SK-N-SH (cell line): ENCODE data around the gene ROBO3. TPM values are rescaled to one million over a fixed set of nuclear protein-coding genes. Genes with fewer than 3 reads are reported as not detected.

Experiments
- CHD2 ChIP-seq: fragments of 150-350 bp; IDR thresholded peaks from 2 replicates; pipeline ENCODE4 v1.6.1; 2018; ENCODE audit warnings: low read length; ENCODE audit not compliant: partially characterized antibody
- ELF1 ChIP-seq: IDR thresholded peaks from 2 replicates; pipeline ENCODE4 v1.4.0; 2012
- FOXM1 ChIP-seq: IDR thresholded peaks from 2 replicates; pipeline ENCODE4 v1.4.0; 2012; ENCODE audit warnings: low read depth, mild to moderate bottlenecking
- GABPA ChIP-seq: IDR thresholded peaks from 2 replicates; pipeline ENCODE4 v1.4.0; 2012; ENCODE audit warnings: low read depth, mild to moderate bottlenecking
- JUND ChIP-seq: IDR thresholded peaks from 2 replicates; pipeline ENCODE4 v1.4.0; 2012
- POLR2AphosphoS5 ChIP-seq: IDR thresholded peaks from 2 replicates; pipeline ENCODE4 v1.6.1; 2012; ENCODE audit warnings: low read depth, low read length
- TAF1 ChIP-seq: IDR thresholded peaks from 2 replicates; pipeline ENCODE4 v1.6.1; 2012; ENCODE audit warnings: low read depth, mild to moderate bottlenecking, low read length, moderate library complexity, borderline replicate concordance
- TCF12 ChIP-seq: IDR thresholded peaks from 2 replicates; pipeline ENCODE4 v1.4.0; 2012
- USF2 ChIP-seq: fragments of 150-350 bp; IDR thresholded peaks from 2 replicates; pipeline ENCODE4 v1.6.1; 2017; ENCODE audit warnings: antibody characterized with exemption, low read length, low read depth, borderline replicate concordance
- polyA plus RNA-seq, 3 experiments: library from polyadenylated mRNA; depleted of rRNA; stranded (reverse); fragments of >200 nt; gene quantifications; 2 replicates each; pipeline ENCODE4 v1.2.3, GENCODE V29; 2012
- TF ChIP-seq, protein P1 (sequence below): fragments of 200-600 bp; sonication (generic); IDR thresholded peaks from 2 replicates; pipeline ENCODE4 v1.6.1; 2017; ENCODE audit warnings: antibody characterized with exemption, mild to moderate bottlenecking, moderate library complexity
- TF ChIP-seq, protein P2 (sequence below): fragments of 150-350 bp; IDR thresholded peaks from 2 replicates; pipeline ENCODE4 v1.6.1; 2016; ENCODE audit warnings: mild to moderate bottlenecking, low read depth, low read length

Gene ROBO3
- polyA plus RNA-seq, 1 of the 3 experiments (the other 2 are of a cell fraction) = 59.8 TPM

DNA sequence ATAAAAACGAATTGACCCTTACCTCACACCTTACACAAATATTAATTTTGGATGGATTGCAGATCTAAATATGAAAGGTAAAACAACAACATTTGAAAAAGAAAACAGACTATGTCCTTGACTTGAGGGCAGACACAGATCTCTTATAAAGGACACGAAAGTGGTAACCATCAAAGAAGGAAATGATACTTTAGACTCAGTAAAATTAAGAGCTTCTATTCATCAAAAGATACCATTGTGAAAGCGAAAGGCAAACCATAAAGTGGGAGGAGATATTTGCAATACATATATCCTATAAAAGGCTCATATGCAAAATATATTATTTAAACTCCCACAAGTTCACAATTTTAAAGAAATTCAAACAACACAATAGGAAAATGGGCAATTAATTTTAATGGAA, 65.6 kb downstream of the ROBO3 start (continued):
- no peak for TF ChIP-seq USF2
- no peak for TF ChIP-seq CHD2
- TF ChIP-seq FOXM1 = no peak
- TF ChIP-seq, protein P1, sequence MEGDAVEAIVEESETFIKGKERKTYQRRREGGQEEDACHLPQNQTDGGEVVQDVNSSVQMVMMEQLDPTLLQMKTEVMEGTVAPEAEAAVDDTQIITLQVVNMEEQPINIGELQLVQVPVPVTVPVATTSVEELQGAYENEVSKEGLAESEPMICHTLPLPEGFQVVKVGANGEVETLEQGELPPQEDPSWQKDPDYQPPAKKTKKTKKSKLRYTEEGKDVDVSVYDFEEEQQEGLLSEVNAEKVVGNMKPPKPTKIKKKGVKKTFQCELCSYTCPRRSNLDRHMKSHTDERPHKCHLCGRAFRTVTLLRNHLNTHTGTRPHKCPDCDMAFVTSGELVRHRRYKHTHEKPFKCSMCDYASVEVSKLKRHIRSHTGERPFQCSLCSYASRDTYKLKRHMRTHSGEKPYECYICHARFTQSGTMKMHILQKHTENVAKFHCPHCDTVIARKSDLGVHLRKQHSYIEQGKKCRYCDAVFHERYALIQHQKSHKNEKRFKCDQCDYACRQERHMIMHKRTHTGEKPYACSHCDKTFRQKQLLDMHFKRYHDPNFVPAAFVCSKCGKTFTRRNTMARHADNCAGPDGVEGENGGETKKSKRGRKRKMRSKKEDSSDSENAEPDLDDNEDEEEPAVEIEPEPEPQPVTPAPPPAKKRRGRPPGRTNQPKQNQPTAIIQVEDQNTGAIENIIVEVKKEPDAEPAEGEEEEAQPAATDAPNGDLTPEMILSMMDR = no peak
- no peak for TF ChIP-seq POLR2AphosphoS5
- TF ChIP-seq, protein P2, sequence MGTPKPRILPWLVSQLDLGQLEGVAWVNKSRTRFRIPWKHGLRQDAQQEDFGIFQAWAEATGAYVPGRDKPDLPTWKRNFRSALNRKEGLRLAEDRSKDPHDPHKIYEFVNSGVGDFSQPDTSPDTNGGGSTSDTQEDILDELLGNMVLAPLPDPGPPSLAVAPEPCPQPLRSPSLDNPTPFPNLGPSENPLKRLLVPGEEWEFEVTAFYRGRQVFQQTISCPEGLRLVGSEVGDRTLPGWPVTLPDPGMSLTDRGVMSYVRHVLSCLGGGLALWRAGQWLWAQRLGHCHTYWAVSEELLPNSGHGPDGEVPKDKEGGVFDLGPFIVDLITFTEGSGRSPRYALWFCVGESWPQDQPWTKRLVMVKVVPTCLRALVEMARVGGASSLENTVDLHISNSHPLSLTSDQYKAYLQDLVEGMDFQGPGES = no peak
- TF ChIP-seq GABPA = no peak
- TF ChIP-seq ELF1 = no peak
- no peak for TF ChIP-seq JUND
- TF ChIP-seq TAF1 = no peak
- no peak for TF ChIP-seq TCF12

Other genes starting within 250 kb of the ROBO3 start
- 22.0 and 29.0 TPM in 2 replicates for gene TBRG1, start 242.6 kb upstream of the ROBO3 start, polyA plus RNA-seq (2012; rRNA removed)
- 27.9 and 47.0 TPM in 2 replicates for gene SIAE, start 191.7 kb upstream of the ROBO3 start, polyA plus RNA-seq (2012; rRNA removed)
- gene SPA17, start 191.5 kb upstream of the ROBO3 start, polyA plus RNA-seq (2012; rRNA removed) = 7.7 and 11.7 TPM in 2 replicates
- 3.1 and 6.8 TPM in 2 replicates for gene NRGN, start 125.5 kb upstream of the ROBO3 start, polyA plus RNA-seq (2012; rRNA removed)
- 0.06 TPM in 1 of 2 replicates, not detected in the other for gene VSIG2, start 113.2 kb upstream of the ROBO3 start, polyA plus RNA-seq (2012; rRNA removed)
- gene ESAM, start 103.1 kb upstream of the ROBO3 start, polyA plus RNA-seq (2012; rRNA removed) = 1.3 and 1.4 TPM in 2 replicates
- gene MSANTD2, start 65.0 kb upstream of the ROBO3 start, polyA plus RNA-seq (2012; rRNA removed) = 6.4 and 8.5 TPM in 2 replicates
- 0.31 and 0.95 TPM in 2 replicates for gene ROBO4, start 32.4 kb downstream of the ROBO3 start, polyA plus RNA-seq (2012; rRNA removed)
- gene HEPN1, start 53.8 kb downstream of the ROBO3 start, polyA plus RNA-seq (2012; rRNA removed) = not detected in 2 replicates
- not detected in 2 replicates for gene HEPACAM, start 70.6 kb downstream of the ROBO3 start, polyA plus RNA-seq (2012; rRNA removed)
- 0.69 and 0.91 TPM in 2 replicates for gene CCDC15, start 88.8 kb downstream of the ROBO3 start, polyA plus RNA-seq (2012; rRNA removed)
- 0.39 and 0.44 TPM in 2 replicates for gene SLC37A2, start 197.9 kb downstream of the ROBO3 start, polyA plus RNA-seq (2012; rRNA removed)
- 34.8 and 36.2 TPM in 2 replicates for gene TMEM218, start 246.2 kb downstream of the ROBO3 start, polyA plus RNA-seq (2012; rRNA removed)